ENCODE results near the gene CLASRP.
"Not testable (repeated sequence)": the region's sequence is repeated elsewhere in the genome, so short reads cannot be mapped to it uniquely, and the experiment has no call there.

CLASRP gene

GRCh38 chr19:45117671-45118070, 78.8 kb downstream of the CLASRP start:
- DNase-seq (ENCODE audit: insufficient read length, low spot score) (no peak), FAIRE-seq (peak; percentile 16)
- TF ChIP-seq SPI1 (IDR thresholded peaks at IDR 0.05; ENCODE audit: low read depth, low read length) (no peak), POLR2A (IDR thresholded peaks at IDR 0.05; ENCODE audit: low read depth, low read length) (no peak), TAF1 (IDR thresholded peaks at IDR 0.05; ENCODE audit: low read depth, low read length) (no peak)

GRCh38 chr19:45118106-45118505, 79.3 kb downstream of the CLASRP start:
- no peak for DNase-seq (ENCODE audit: insufficient read length, low spot score)
- no peak for FAIRE-seq
- no peak for TF ChIP-seq POLR2A (IDR thresholded peaks at IDR 0.05; ENCODE audit: low read depth, low read length)

- not testable (repeated sequence) for DNase-seq (ENCODE audit: insufficient read length, low spot score)
- FAIRE-seq = peak; percentile 72
These were observed 79.9 kb downstream of the CLASRP start for GRCh38 chr19:45118591-45119355.

- FAIRE-seq (no peak), DNase-seq (ENCODE audit: insufficient read length, low spot score) (no peak)
- no peak for TF ChIP-seq POLR2AphosphoS5 (IDR thresholded peaks at IDR 0.05; ENCODE audit: low read depth, low read length)
- no peak for TF ChIP-seq SPI1 (IDR thresholded peaks at IDR 0.05; ENCODE audit: low read depth, low read length)
- TF ChIP-seq PAX5 (IDR thresholded peaks at IDR 0.05; ENCODE audit: insufficient read depth, low read length, severe bottlenecking) = no peak
- TF ChIP-seq POLR2A (IDR thresholded peaks at IDR 0.05; ENCODE audit: low read depth, low read length) = no peak
- TF ChIP-seq TAF1 (IDR thresholded peaks at IDR 0.05; ENCODE audit: low read depth, low read length) = no peak
- TF ChIP-seq POU2F2 (IDR thresholded peaks at IDR 0.05; ENCODE audit: low read depth, low read length) = no peak
These were observed 80.7 kb downstream of the CLASRP start for GRCh38 chr19:45119582-45119981.

Measured in GM12891 (cell line).